Activated CD4-positive, alpha-beta T cell treated with anti-CD3 and anti-CD28 coated beads for 36 hours (primary cell): ENCODE results near the gene SDK1. TPM values are rescaled to one million over a fixed set of nuclear protein-coding genes. Genes with fewer than 3 reads are reported as not detected.
A peak's percentile ranks its signal among the peaks of the same experiment; 100 is the strongest.

Experiments
- ATAC-seq: fragments of 200-7000 bp; cut with Tn5 transposase; one replicate; pipeline ENCODE4 v1.10.0; 2021; ENCODE audit warnings: mild to moderate bottlenecking, moderate library complexity
- CTCF ChIA-PET: fragments of 350-600 bp; sonication (Branson Sonifier 250); formaldehyde crosslinking; loops from one replicate; lab custom pipeline; 2021; ENCODE audit warnings: antibody characterized with exemption; lab: Charles Lee
- POLR2A ChIA-PET: fragments of 350-600 bp; sonication (Branson Sonifier 250); formaldehyde crosslinking; loops from one replicate; lab custom pipeline; 2021; ENCODE audit warnings: antibody characterized with exemption, inconsistent platforms; lab: Charles Lee
- DNase-seq: peaks from one replicate; pipeline ENCODE4 v3.0.0-alpha.2; 2020
- H3K27ac Mint-ChIP-seq: one replicate; pipeline ENCODE4 v1.8.0; 2021; ENCODE audit warnings: mixed read lengths
- H3K27me3 Mint-ChIP-seq: one replicate; pipeline ENCODE4 v1.8.0; 2021; ENCODE audit warnings: mixed read lengths
- H3K36me3 Mint-ChIP-seq: one replicate; pipeline ENCODE4 v1.8.0; 2021; ENCODE audit warnings: low read depth, mixed read lengths
- H3K4me1 Mint-ChIP-seq: one replicate; pipeline ENCODE4 v1.8.0; 2021; ENCODE audit warnings: mixed read lengths
- H3K4me3 Mint-ChIP-seq: one replicate; pipeline ENCODE4 v1.8.0; 2021; ENCODE audit warnings: mild to moderate bottlenecking, moderate library complexity, mixed read lengths
- H3K9me3 Mint-ChIP-seq: one replicate; pipeline ENCODE4 v1.8.0; 2021; ENCODE audit warnings: low read depth, mixed read lengths
- intact Hi-C, 2 experiments: fragments of 100-400 bp; cut with DNase I in 1 of 2; cut with micrococcal nuclease in 1 of 2; formaldehyde crosslinking; loops; one replicate each; pipeline versions ENCODE4 v1.14.2 to v1.15.1; 2022 to 2024; cut with DNase I, micrococcal nuclease
- total RNA-seq, 2 experiments: library from RNA; stranded (reverse); gene quantifications; one replicate each; pipeline ENCODE4 v1.2.3, GENCODE V29; 2021

SDK1 gene
- total RNA-seq, 2 experiments from 2014 or later = 1.1 to 1.9 TPM

GRCh38 chr7:3380034-3380433 lies 79.0 kb downstream of the SDK1 start:
- intact Hi-C loops = no loop called here
- CTCF ChIA-PET = no interaction called here
- H3K9me3 Mint-ChIP-seq = no peaks in the 10 kb centered on the region
- no peak overlapping the region for H3K27ac Mint-ChIP-seq
- no peak for DNase-seq
- H3K4me3 Mint-ChIP-seq = no peak overlapping the region
- no peak for ATAC-seq
- H3K4me1 Mint-ChIP-seq = no peaks in the 10 kb centered on the region
- POLR2A ChIA-PET = no interaction called here
- H3K27me3 Mint-ChIP-seq = peaks cover 11% of the 10 kb centered on the region
- no peaks in the 10 kb centered on the region for H3K36me3 Mint-ChIP-seq

DNA sequence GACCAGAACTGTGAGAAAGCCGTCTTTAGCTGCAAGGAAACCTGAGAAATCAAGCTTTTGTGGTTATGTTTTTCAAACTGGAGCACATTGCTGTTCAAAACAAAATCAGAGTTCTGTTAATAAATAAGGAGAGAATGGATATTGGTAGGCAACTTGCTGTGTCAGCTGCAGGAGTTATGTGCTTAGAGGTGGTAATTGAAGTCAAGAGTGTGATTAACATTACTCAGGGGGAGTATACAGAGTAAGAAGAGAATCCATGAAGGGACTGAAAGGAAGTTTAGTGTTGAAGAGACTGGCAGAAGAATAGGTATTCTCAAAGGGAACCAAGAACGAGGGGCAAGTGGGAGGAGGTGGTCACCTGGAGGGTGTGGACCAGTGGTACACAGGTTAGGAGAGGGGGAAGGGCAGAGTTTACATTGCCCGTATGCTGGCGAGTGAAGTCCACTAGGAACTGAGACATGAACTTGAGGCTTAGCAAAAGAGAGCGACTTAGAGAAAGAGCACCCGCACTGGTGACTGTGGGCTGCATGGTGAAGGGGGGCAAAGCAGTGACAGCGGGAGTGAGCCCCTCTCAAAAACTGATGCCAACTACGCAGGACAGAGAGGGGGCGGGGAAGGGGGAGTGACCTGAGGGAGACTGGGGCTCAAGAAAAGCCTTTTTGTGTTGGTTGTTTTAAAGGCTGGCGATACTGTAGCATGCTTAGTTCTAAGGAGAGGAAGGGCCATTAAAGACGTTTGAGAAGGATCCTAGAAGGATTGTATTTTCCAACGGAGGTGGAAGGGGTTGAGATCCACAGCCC lies 80.0 kb downstream of the SDK1 start:
- Mint-ChIP-seq H3K27me3 (peaks cover 11% of the 10 kb centered on the region), H3K4me1 (no peaks in the 10 kb centered on the region), H3K4me3 (no peak overlapping the region), H3K27ac (no peak overlapping the region), H3K36me3 (no peaks in the 10 kb centered on the region), H3K9me3 (no peaks in the 10 kb centered on the region)
- ChIA-PET POLR2A (no interaction called here), CTCF (no interaction called here)
- no peak for DNase-seq
- no peak for ATAC-seq
- intact Hi-C loops = no loop called here

DNA sequence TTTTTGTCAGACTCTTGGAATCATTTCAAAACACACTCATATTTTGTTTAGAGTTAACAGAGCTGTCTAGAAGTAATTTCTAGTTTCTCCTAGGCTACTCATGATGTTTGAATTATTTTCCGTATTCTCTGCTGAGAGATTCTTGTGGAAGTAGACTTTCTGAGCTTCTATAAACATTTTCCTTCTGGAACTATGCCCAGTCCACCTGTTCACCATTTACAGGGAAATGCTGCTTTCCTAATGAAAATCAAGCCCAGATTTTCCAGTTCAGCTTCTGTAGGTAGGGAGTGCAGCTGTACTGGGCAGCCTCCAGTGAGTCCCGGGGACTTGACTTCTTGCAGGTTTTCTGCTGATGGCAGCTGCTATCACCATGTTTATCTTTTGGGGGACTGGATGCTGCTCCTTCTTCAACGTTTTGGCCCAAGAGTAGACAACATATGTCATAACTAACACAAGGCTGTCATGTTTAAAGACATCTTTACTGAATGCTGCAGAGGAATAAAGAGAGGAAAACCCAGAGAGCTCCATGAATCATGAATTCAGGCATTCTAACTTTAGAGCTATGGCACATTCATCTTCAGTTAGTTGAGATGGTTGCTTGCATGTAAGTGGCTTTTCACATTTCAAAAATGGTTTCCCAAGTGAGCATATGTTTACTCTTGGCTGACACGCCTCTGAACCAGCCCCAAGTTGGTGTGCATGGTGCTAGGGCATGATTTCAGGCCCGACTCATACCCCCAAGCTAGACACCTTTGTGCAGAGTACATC lies 85.6 kb downstream of the SDK1 start:
- intact Hi-C loops = no loop called here
- ChIA-PET CTCF (interaction anchor here (0.8 kb wide), 1 partner anchor 11 kb away, joined by 3 read pairs; no protein-coding TSS in a partner anchor), POLR2A (no interaction called here)
- no peak overlapping the region for H3K27ac Mint-ChIP-seq
- DNase-seq (no peak), ATAC-seq (no peak)
- H3K9me3 Mint-ChIP-seq = no peaks in the 10 kb centered on the region
- H3K4me3 Mint-ChIP-seq = no peak overlapping the region
- no peaks in the 10 kb centered on the region for H3K27me3 Mint-ChIP-seq
- no peaks in the 10 kb centered on the region for H3K36me3 Mint-ChIP-seq
- no peaks in the 10 kb centered on the region for H3K4me1 Mint-ChIP-seq

DNA sequence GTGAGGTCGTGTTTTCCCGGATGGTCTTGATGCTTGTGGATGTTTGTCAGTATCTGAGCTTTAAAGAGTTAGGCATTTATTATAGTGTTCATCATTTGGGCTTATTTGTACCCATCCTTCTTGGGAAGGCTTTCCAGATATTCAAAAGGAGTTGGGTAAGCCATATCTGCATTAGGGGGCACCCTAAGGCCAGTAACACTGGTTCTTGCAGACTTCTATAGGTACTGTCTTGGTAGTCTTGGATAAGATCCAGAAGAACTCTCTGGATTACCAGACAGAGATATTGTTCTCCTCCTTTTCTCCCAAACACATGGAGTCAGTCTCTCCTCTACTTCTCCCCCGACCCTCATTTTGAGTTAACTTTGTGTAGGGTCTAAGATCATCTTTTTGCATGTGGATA lies 92.8 kb downstream of the SDK1 start:
- no peaks in the 10 kb centered on the region for H3K4me1 Mint-ChIP-seq
- H3K9me3 Mint-ChIP-seq = peaks cover 21% of the 10 kb centered on the region
- intact Hi-C loops = no loop called here
- DNase-seq = no peak
- H3K36me3 Mint-ChIP-seq = no peaks in the 10 kb centered on the region
- ATAC-seq = no peak
- ChIA-PET CTCF (interaction anchor here (0.5 to 0.6 kb wide), 2 partner anchors 36 to 39 kb away, joined by 3 read pairs; no protein-coding TSS in a partner anchor), POLR2A (no interaction called here)
- peaks cover 2% of the 10 kb centered on the region for H3K27me3 Mint-ChIP-seq
- H3K4me3 Mint-ChIP-seq = no peak overlapping the region
- no peak overlapping the region for H3K27ac Mint-ChIP-seq

- Mint-ChIP-seq H3K36me3 (peaks cover 2% of the 10 kb centered on the region), H3K27ac (no peak overlapping the region), H3K4me3 (no peak overlapping the region), H3K27me3 (peaks cover 2% of the 10 kb centered on the region), H3K9me3 (peaks cover 24% of the 10 kb centered on the region), H3K4me1 (no peaks in the 10 kb centered on the region)
- POLR2A ChIA-PET = no interaction called here
- DNase-seq (no peak), ATAC-seq (no peak)
- intact Hi-C loops = no loop called here
- CTCF ChIA-PET = no interaction called here
Measured at GRCh38 chr7:3397324-3397723, 96.3 kb downstream of the SDK1 start.

GRCh38 chr7:3399858-3400257 lies 98.8 kb downstream of the SDK1 start:
- ATAC-seq (no peak), DNase-seq (peak; percentile 30)
- POLR2A ChIA-PET = no interaction called here
- H3K4me1 Mint-ChIP-seq = no peaks in the 10 kb centered on the region
- H3K27me3 Mint-ChIP-seq = peaks cover 2% of the 10 kb centered on the region
- peaks cover 16% of the 10 kb centered on the region for H3K9me3 Mint-ChIP-seq
- H3K27ac Mint-ChIP-seq = no peak overlapping the region
- H3K4me3 Mint-ChIP-seq = no peak overlapping the region
- peaks cover 2% of the 10 kb centered on the region for H3K36me3 Mint-ChIP-seq
- CTCF ChIA-PET = interaction anchor here (0.5 kb wide), 1 partner anchor 16 kb away, joined by 4 read pairs; no protein-coding TSS in a partner anchor
- intact Hi-C loops = no loop called here

GRCh38 chr7:3404501-3404900 lies 103.4 kb downstream of the SDK1 start:
- no peak for DNase-seq
- ATAC-seq = no peak
- Mint-ChIP-seq H3K36me3 (peaks cover 2% of the 10 kb centered on the region), H3K4me1 (peaks cover 11% of the 10 kb centered on the region), H3K27ac (no peak overlapping the region), H3K9me3 (no peaks in the 10 kb centered on the region), H3K4me3 (no peak overlapping the region), H3K27me3 (peaks cover 8% of the 10 kb centered on the region)
- intact Hi-C loops = no loop called here
- ChIA-PET CTCF (interaction anchor here (1.1 kb wide), 1 partner anchor 133 kb away, joined by 3 read pairs; no protein-coding TSS in a partner anchor), POLR2A (no interaction called here)

DNA sequence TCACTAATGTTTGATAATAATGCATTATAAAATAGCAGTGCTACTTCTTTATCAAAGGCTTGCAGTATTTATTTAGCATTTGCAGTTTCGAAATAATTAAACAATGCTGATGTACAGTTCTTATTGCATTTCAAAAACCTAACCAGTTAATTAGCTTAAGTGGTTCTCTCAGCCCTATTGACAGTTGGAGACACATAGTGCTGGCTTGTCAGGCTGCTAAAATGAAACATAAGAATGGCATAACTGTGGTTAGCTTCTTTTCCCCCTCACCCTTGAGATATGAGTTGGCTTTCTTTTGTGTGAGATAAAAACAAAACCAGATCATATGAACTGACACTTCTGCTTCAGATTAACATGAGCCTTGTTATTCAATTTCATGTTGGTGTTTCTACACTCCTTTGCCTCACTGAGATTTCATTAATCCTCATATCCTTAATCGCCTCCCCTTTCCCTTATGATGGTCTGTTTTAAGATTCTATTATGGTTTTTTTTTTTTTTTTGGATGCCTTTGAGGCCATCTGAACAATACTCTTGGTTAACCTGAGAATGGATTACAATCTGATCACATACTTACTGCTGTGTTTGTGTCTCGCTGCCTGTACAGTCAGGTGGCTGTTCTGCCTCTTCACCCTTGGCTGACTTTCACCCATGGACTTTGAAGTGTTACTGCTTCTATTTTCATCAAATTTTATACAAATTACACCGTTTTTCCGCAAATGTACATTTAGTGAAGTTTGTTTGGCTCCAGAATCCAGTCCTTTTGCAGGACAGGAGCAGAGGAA lies 108.0 kb downstream of the SDK1 start:
- ChIA-PET CTCF (interaction anchor here (0.5 to 0.7 kb wide), 3 partner anchors 18 to 324 kb away, joined by 3 to 4 read pairs (median 3); no protein-coding TSS in a partner anchor), POLR2A (interaction anchor here (0.7 kb wide), 1 partner anchor 329 kb away, joined by 3 read pairs; no protein-coding TSS in a partner anchor)
- ATAC-seq (peak; percentile 95), DNase-seq (no peak)
- H3K36me3 Mint-ChIP-seq = no peaks in the 10 kb centered on the region
- peaks cover 14% of the 10 kb centered on the region for H3K4me1 Mint-ChIP-seq
- peaks cover 13% of the 10 kb centered on the region for H3K27me3 Mint-ChIP-seq
- no peak overlapping the region for H3K27ac Mint-ChIP-seq
- intact Hi-C loops = loop anchor here in 1 of 2 experiments (5.0 kb wide), 1 partner anchor 48 kb away; no protein-coding TSS in a partner anchor
- H3K9me3 Mint-ChIP-seq = no peaks in the 10 kb centered on the region
- H3K4me3 Mint-ChIP-seq = no peak overlapping the region

- Mint-ChIP-seq H3K9me3 (no peaks in the 10 kb centered on the region), H3K27ac (no peak overlapping the region), H3K27me3 (peaks cover 11% of the 10 kb centered on the region), H3K36me3 (no peaks in the 10 kb centered on the region), H3K4me3 (no peak overlapping the region), H3K4me1 (peaks cover 14% of the 10 kb centered on the region)
- no peak for ATAC-seq
- intact Hi-C loops = loop anchor here in 1 of 2 experiments (10.0 kb wide), 1 partner anchor 58 kb away; no protein-coding TSS in a partner anchor
- no peak for DNase-seq
- POLR2A ChIA-PET = no interaction called here
- CTCF ChIA-PET = interaction anchor here (0.7 kb wide), 1 partner anchor 1338 kb away, joined by 3 read pairs; no protein-coding TSS in a partner anchor
Measured at GRCh38 chr7:3412871-3413270, 111.8 kb downstream of the SDK1 start.

DNA sequence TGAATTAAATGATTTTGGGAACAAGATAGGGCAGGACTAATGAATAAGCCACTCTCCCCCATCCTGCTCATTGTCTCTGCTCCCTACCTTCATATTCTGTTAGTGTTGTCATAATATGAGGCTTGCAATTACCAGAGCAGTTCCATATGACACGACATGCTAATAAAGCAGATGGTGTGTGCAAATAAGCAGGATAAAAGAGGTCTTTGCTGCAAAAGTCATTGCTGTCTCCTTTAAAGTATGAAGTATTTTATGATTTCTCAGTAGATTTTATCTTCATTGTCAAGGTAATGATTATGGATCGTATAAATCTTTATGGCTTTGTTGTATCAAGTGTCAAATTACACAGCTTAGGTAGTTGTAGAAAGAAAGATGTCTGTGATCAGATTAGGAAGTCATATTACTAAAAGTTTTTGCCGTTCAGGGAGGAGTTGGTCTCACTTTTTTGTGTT lies 114.8 kb downstream of the SDK1 start:
- Mint-ChIP-seq H3K9me3 (no peaks in the 10 kb centered on the region), H3K27ac (no peak overlapping the region), H3K4me1 (peaks cover 4% of the 10 kb centered on the region), H3K4me3 (no peak overlapping the region), H3K27me3 (peaks cover 9% of the 10 kb centered on the region), H3K36me3 (no peaks in the 10 kb centered on the region)
- CTCF ChIA-PET = interaction anchor here (0.7 kb wide), 1 partner anchor 16 kb away, joined by 4 read pairs; no protein-coding TSS in a partner anchor
- POLR2A ChIA-PET = no interaction called here
- DNase-seq (no peak), ATAC-seq (no peak)
- intact Hi-C loops = loop anchor here in 1 of 2 experiments (10.0 kb wide), 1 partner anchor 61 kb away; no protein-coding TSS in a partner anchor
